ENCODE results near the gene THSD7B.
"Not testable (repeated sequence)": the region's sequence is repeated elsewhere in the genome, so short reads cannot be mapped to it uniquely, and the experiment has no call there.

THSD7B gene, protein sequence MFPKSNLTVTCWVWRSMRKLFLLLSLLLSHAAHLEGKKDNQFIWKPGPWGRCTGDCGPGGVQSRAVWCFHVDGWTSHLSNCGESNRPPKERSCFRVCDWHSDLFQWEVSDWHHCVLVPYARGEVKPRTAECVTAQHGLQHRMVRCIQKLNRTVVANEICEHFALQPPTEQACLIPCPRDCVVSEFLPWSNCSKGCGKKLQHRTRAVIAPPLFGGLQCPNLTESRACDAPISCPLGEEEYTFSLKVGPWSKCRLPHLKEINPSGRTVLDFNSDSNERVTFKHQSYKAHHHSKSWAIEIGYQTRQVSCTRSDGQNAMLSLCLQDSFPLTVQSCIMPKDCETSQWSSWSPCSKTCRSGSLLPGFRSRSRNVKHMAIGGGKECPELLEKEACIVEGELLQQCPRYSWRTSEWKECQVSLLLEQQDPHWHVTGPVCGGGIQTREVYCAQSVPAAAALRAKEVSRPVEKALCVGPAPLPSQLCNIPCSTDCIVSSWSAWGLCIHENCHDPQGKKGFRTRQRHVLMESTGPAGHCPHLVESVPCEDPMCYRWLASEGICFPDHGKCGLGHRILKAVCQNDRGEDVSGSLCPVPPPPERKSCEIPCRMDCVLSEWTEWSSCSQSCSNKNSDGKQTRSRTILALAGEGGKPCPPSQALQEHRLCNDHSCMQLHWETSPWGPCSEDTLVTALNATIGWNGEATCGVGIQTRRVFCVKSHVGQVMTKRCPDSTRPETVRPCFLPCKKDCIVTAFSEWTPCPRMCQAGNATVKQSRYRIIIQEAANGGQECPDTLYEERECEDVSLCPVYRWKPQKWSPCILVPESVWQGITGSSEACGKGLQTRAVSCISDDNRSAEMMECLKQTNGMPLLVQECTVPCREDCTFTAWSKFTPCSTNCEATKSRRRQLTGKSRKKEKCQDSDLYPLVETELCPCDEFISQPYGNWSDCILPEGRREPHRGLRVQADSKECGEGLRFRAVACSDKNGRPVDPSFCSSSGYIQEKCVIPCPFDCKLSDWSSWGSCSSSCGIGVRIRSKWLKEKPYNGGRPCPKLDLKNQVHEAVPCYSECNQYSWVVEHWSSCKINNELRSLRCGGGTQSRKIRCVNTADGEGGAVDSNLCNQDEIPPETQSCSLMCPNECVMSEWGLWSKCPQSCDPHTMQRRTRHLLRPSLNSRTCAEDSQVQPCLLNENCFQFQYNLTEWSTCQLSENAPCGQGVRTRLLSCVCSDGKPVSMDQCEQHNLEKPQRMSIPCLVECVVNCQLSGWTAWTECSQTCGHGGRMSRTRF (N-terminal part only)

DNA sequence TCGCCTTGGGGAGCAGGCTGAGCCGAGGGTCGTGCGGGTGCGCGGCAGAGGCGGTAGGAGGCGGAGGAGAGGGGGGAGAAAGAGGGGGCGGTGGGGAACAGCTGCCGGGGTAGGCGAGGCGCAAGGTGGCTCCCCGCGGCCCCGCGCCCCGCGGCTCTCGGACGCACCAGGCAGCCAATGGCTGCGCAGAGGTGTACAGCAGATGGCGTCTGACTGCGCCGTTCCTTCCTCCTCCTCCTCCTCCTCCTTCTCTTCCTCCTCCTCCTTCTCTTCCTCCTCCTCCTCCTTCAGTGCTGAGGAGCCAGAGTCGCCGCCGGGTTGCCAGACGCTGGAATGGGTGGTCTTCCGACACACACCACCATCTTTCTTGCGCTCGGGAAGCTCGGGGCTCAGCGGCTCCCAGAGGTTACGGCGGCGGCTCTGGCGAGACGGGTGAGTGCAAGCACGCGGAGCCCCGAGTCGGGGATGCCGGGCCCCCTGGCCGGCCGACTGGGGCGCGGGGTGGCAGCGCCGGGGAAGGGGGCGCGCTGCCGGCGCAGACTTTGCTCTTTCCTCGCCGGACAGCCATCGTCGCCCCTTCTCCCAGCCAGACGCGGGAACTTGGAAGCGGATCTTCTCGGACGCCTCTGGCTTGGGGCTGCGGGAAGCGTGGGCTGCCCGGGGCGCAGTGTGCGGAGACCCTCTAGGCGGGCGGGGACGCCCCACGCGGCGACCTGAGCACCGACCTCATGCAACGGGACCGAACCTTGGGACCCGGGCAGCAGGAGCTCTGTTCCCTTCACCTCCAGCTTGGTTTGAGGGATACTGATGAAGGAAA lies at the start of gene THSD7B:
THSD7B (plus strand) TSS at position 290 of the 817 bp plus-strand sequence. CDS start 116,634 bp downstream, outside the sequence.
- DNase-seq (ENCODE audit: low read depth) = peak; percentile 4

DNA sequence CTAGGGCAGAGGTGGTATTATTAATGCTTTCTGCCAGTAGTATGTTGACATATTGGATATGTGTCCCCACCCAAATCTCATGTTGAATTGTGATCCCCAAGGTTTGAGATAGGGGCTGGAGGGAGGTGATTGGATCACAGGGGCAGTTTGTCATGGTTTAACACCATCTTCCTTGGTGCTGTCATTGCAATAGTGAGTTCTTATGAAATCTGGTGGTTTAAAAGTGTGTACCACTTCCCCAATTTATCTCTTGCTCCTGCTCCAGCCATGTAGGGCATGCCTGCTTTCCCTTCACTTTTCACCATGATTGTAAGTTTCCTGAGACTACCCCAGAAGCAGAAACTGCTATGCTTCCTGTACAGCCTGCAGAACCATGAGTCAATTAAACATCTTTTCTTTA lies 47.1 kb upstream of the THSD7B start:
- DNase-seq (ENCODE audit: low read depth) = no peak

DNA sequence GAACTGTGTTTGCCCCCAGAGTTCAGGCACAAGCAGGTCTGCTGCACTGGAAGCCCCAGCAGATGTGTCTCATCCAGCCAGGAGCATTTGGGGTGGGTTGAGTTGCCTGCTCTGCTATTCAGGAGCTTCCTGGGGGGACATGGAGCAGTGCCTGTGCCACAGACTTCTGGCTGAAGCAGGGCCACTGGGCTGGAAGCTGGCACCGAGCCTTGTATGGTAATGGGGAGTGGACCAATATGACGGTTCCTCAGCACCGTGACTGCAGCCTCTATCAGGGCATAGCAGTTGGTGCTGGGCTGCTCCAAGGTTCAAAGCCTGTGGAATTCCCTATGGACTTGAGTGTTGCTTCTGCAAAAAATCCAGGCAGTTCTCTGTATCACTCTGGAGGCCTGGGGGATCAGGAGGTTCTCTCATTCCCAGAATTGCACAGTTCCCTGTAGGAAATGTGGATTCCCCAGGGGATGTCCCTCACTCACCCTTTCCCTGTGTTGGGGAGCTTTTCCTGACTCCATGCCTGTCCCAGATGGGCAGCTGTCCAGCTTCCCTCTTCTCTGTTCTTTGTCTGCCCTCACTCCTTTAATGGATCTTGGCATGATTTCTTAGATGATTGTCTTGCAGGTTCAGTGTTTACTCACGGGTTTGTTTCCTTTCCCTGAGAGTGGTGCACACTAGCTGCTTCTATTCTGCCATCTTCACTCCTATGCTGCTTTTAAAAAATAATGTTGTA lies 37.2 kb upstream of the THSD7B start:
- DNase-seq (ENCODE audit: low read depth) = no peak

DNA sequence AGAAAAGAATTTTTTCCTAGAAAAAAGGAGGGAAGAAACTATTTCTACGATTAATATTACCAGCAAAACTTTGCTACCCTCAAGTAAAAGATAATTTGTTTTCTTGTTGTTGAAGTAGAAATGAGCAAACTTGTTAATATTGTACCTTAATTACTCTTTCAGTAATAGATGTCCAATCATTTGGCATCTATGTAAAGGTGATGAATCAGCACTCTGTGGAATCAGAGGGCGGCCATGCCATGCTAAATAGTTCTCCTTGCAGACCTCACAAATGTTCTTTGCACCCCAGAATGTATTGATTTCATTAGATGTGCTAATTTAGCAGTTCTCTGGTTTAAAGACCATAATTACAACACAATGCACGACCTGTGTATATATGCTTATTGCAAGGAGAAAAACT lies 29.1 kb upstream of the THSD7B start:
- DNase-seq (ENCODE audit: low read depth) = no peak

DNA sequence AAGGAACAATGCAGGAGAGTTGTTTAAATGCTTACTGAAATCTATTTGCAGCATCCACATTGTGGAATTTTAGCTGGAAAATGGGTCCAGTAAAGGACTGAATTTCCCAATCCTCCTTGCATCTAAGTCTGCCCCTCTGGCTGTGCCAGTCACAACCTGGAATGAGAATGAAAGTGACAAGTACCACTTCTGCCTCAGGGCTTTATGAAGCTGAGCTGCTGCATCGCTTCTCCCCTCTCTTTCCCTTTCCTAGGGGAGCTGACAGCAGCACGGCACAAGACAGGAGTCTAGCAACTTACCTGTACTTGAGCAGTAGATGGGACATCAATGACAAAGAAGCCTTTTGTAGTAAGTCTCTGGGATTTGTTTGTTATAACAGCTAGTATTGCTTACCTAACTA lies 27.3 kb upstream of the THSD7B start:
- no peak for DNase-seq (ENCODE audit: low read depth)

DNA sequence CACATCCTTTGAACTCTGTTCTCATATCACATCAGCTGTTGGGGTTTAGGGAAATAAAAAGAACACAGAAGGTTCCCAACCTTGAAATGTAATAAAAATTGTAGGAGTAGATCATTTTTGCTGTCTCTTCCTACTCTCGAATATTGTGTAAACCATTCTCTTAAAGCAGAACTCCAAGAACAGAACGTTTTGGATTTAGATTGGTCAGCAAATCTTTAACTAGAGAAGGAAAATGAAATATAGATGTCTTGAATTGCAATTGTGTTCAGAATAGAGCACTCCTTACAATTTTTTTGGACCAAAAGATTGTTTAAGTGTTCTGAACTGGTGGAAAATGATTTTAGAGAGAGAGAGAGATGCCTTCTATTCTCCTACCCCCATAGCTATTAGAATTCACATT lies 23.9 kb upstream of the THSD7B start:
- DNase-seq (ENCODE audit: low read depth) = no peak

DNA sequence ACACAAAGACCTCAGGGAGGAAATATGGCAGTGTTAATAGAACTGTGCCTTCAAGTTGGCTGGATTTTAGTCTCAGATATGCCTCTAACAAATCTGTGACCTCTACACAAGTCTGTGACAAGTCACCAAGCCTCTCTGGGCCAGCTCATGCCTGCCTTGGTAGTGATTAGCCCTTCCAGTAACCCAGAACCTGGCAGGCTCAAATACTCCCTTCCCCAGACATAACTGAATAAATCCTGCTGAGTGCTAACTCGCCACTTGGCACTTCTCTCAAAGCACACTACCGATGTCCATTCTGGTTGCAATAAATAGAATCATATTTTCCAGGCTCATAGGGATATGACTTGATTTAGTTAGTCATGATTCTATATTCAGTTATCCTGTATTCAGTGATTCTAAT lies 15.3 kb upstream of the THSD7B start:
- no peak for DNase-seq (ENCODE audit: low read depth)

DNA sequence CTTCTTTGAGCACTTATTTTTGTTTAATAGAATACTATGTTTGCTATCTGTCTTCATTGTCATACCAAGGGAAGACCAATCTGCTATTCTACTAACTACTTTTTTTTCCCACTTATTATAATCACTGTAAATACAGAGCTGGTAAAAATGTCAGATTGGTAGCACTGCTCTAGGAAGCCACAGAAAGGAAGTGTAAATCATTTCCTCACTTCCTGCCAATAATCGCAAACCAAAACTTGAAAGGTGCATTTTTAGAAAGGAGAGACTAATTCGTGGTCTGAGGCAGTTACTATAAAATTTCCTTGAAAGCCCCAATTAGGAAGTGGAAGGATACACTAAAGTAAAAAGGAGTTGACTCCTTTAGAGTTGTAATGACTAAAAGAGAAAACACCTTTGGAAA lies 13.9 kb upstream of the THSD7B start:
- DNase-seq (ENCODE audit: low read depth) = no peak

DNA sequence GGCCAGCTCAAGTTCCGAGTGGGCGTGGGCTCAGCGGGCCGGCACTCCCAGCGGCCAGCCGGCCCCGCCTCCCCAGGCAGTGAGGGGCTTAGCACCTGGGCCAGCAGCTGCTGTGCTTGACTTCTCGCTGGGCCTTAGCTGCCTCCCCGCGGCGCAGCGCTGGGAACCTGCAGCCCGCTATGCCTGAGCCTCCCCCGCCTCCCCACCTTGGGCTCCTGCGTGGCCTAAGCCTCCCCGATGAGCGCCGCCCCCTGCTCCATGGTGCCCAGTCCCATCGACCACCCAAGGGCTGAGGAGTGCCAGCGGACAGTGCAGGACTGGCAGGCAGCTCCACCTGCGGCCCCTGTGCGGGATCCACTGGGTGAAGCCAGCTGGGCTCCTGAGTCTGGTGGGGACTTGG lies 6.8 kb upstream of the THSD7B start:
- DNase-seq (ENCODE audit: low read depth) = not testable (repeated sequence)

DNA sequence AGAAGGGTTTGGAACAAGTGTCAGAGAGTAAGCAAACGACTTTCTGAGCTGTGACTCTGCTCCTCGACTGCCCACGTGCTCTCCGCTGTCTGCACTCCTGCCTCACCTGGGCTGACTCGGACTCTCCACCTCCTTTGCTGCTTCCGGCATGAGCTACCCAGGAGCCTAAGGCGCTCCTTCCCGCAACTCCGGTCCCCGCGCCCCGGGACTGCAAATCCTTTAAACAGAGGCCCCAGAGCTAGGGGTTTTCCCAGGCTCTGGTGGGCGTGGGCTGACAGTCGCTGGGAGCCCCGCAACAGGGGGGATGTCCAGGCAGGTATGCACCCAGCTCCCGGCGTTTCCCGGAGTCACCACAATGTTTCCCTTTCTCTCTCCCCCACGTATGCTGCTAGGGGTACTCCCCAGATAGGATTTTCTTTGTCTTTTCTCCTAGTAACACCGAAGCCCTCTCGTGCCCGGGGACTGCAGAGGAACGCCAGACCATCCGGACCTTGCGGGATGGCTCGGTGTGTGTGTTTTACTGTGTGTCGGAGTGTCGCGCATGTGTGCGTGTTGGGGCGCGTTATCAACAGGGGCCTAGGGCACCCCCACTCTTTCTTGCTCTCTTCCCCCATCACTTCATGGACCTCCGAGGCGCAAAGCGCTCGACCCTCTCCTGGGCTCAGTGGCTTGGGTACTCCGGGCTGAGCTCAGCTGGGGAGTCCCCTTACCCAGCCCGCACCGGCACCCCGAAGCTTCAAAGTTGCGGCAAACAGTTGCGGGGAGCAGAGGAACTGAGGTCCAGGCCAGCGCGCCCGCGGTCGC lies 691 bp upstream of the THSD7B start:
- DNase-seq (ENCODE audit: low read depth) = no peak

DNA sequence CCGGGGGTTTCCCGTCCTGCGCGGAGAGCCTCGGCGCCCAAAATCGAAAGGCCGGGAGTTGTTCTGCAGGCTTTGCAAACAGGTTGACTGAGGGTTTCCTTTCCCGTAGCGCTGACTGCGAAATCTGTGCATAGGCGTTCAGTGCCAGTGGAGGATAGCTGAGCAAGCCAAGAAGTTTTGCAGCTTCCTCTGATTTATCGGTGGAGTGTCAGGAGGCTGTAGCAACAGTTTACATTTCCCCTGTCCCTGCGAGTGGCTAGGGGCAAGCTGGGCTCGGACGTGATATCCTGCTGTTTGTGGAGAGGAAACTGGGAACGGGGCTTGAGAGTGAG lies 694 bp downstream of the THSD7B start:
- no peak for DNase-seq (ENCODE audit: low read depth)

DNA sequence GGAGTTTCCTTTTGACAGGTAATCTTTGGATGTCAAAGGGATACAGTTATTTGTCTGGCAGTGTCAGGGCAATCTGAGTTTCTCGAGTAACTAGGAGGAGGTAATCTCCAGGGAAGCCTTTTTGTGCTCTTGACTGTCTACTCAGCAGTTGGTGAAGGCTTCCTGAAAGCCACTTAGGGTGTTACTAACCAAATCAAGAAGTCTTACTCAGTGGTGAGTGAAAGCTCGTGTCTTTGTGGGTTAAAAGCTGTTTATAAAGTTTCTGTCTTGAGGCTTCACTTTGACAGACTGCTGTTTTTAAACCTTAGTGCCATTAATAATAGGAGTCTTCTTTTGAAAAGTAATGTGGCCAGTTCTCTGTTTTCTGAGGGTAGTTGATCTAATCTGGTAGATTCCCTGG lies 1.7 kb downstream of the THSD7B start:
- no peak for DNase-seq (ENCODE audit: low read depth)

DNA sequence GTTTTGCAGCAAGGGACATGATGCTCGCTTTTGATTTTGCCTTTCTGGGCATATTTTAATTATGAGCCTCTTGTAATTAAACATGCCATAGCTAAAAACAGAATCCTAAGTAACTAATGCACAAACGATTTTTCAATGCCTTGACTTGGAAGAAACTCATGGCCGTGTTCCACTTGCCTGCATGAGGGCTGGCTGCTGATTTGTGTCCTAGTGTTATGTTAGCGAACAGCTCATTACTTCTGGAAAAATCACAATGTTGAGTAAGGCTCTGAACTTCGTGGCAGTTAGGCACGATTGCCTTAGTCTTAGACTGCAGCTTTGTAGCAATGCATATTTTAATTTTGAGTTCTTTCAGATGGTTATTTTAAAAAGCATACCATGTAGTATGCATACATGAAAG lies 4.5 kb downstream of the THSD7B start:
- DNase-seq (ENCODE audit: low read depth) = no peak

DNA sequence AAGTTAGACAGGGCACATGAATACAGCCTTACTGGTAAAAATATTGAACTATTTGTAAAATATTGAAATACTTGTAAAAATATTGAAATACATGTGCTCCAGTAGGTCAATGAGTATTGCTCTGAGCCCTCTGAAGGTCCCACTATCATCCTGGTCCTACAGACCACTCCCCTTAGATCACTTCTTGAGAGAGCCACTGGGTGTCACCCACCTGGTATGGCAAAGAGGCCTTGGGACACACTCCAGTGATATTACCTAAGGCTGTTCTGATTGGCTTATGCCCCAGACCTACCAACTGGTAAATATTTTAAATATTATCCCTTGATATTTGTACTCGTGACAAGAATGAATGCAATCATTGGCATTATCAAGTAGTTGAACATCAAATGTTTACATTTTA lies 5.0 kb downstream of the THSD7B start:
- no peak for DNase-seq (ENCODE audit: low read depth)

DNA sequence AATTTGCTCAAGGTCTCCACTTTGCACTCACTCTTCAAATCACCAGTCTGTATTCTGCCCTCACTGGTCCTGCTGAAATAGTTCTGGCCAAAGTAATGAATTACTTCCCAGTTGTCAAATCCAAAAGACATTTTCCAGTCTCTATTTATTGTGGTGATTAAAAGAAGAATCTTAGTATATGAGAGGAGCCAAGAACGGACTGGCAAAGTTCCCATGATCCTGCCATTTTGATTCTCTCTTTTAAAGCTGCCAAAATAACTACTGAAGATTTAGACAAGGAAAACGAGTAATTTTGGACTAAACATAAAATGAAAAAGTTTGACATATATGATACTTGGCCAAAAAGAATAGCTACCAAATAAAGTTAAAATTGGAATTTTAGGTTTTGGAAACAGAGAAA lies 12.0 kb downstream of the THSD7B start:
- DNase-seq (ENCODE audit: low read depth) = no peak

DNA sequence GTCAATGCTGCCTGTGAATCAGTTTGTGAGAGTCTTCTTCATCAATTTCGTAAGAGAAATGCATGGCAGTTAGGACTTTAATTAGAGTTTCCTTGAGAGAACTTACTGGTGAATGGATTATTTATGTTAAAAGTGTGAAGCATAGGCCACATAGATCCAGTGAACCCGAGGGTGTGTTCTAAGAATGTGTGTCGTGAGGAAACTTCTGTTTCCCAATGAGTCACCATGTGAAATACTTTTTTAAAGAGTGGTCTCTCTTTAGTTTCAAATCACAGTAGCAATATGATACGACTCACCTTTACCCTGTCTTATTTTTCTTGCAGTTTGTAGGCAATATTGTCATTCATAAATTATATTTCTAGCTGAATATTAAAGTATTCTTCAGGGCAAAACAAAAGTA lies 18.5 kb downstream of the THSD7B start:
- DNase-seq (ENCODE audit: low read depth) = no peak

DNA sequence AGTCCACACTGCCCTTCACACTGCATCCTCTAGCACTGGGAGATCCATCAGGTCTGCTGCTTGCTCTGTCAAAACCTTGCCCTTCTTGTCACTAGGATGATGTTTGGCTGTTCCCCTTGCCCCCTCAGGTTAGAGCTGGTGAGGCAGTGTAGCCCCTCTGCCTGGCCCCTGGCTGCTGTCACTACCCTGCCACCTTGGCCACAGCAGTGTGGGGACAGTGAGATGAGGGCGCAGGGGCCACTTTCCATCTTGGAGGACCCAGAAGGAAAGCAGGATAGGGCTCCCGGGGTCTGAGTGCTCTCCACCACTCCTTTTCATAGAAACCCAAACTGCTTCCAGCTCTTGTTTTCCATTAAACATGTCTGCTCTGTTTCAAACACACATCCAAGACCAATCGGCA lies 19.9 kb downstream of the THSD7B start:
- DNase-seq (ENCODE audit: low read depth) = no peak

DNA sequence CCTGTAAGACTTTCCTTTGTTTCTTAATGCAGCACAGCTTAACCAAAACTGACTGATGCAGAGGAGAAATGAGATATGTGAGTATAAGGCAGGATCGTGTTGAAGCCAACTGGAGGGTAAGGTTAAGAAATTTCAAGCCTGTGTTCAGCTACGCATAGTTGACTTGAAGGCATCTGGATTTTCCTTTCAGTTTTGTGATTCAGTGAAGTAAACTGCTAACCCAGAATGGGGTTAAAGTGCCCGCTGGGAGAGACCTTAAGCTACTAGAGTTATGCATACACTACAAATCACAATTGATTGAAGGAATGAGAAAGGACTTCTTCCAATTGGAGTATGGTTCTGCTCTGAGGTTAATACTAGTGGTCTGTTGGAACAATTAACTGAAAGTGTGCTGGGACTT lies 22.6 kb downstream of the THSD7B start:
- no peak for DNase-seq (ENCODE audit: low read depth)

DNA sequence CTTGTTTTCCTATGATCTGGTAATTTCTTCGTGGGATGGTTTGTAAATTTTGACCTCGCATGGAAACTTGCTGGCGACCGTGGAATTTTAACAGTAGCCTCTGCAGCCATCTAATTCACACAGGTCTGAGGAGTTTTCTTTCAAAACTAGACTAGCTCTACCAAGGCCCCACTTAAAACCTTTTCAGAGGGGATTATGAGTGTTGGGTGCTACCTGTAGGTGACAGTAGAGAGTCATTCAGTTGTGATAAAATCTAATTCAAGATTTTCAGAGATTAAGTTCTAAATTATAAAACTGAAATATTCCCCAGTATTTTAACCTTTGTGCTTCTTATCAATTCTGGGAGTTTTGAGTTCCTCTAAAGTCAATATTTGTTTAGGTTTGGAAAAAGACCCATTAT lies 31.0 kb downstream of the THSD7B start:
- DNase-seq (ENCODE audit: low read depth) = no peak

DNA sequence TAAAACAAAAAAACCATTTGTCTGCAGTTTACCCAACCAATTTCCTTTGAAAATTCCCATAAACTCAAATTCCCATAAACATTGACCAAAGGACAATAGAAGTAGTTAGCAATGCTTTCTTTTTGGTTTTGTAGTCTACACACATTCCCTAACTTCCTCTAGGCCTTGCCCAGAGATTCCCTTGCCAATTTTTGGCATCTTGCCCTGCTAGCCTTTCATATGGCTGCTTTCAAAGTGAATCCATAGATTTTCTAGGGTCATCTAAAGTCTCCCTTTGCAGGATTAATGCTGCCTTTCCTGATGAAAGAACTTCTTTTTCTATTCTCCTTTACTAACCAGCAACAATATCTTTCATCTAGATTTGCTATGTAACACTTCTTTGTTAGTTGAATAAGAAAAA lies 33.4 kb downstream of the THSD7B start:
- no peak for DNase-seq (ENCODE audit: low read depth)
